Measurements from ENCODE around the gene CBFA2T2.

CBFA2T2 gene

GRCh38 chr20:33656010-33656782 lies 166.3 kb downstream of the CBFA2T2 start:
- no peak for DNase-seq

DNA sequence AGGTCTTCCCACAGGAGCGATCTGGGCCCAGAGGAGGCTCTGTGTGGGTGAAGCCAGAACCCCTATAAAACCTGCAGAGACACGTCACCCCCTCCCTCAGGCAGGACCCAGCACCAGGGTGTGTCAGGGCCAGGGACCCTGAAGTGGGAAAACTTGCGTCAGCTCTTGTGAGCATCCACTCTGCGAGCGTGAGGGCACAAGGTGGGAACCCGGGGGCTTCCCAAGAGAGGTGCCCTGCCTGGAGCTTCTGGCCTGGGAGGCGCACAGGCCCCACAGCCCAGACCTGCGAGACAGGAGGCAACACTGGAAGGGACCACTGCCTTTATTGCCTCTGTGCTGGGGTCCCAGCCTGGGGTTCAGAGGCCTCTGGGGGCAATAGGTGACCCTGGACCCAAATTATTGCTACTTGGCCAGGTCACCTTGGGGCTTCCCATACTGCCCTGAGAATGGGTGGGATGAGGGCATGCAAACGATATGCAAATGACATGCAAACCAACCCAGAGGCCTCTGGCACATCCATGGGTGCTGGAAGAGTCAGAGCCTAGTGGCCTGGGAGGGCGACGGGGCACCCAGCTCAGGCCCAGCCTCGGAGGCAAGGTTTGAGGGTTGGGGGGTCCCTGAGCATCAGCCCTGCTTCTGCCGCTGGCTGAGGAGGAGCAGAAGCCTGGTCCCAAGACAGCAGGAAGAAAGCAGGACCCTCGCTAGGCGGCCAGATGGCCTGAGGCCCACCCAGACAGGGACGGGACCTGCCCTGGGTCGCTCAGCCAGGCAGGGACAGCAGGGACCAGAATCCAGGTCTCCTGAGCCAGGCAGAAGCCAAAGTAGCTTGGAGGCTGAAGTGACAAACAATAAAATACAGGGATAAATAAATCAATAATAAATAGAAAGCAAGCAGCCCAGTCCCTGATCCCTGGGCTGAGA lies 167.1 kb downstream of the CBFA2T2 start:
- DNase-seq = no peak

- DNase-seq = no peak
Observed at GRCh38 chr20:33657704-33658095, 167.8 kb downstream of the CBFA2T2 start.

DNA sequence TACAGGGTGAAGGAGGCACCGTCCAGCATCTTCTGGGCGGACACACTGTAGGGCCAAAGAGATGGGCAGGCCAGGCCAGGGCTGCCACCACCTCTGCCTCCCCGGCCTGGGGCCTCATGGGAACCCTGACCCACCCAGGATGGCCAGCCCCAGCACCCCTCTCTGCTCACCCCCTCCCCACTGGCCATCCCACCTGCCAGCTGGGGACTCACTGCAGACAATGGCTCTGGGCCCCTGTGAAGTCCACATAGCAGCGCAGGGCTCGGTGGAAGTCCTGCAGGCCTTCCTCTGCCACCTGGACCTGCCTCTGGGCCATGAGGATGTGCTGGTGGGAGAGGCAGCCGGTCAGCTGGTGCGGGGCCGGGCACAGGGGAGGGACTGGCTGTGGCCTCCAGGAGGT lies 168.6 kb downstream of the CBFA2T2 start:
- no peak for DNase-seq

DNA sequence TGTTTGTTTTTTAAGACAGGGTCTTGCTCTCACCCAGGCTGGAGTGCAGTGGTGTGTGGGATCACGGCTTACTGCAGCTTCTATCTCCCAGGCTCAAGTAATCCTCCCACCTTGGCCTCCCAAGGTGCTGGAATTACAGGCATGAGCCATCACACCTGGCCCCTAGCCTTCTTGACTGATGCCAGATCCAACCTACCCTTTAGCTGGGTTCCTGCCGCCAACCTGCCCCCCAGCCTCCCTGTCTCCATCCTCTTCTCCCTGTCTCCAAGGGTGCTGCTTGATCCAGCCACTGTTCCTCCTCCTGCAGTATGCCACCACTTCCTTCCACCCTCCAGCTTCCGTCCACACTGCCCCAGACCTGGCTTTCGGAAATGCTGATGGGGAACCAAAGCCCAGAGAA lies 169.0 kb downstream of the CBFA2T2 start:
- no peak for DNase-seq

DNA sequence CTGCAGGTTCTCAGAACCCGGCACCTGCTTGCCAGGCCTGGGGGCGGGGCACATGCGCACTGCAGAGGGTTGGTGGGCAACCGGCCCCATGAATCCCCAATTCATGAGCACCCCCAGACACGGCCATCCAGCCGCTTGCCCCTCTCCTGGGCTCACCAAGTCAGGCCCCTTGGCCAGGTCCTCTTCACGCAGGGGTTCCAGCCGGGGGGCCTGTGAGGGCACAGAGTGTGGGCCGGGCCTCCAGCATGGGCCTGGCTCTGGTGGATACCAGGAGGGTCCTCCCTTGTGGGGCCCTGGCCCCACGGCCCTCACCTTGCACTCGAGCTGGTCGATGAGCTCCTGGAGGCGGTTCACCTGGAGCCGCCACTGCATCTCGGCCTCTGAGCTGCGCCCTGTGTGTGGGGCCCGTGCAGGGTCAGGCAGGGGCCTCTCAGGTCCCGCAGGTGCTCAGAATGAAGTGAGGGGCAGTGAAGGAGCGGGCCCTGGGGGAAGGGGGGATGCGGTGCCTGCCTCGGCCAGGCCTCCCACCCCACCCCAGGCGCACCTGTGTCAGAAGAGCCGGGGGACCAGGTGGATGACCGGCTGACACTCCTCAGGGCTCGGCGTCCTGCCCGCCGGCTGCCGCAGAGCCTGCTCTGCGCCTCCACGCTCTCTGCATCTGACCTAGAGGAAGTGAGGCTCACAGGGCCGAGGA lies 169.6 kb downstream of the CBFA2T2 start:
- no peak for DNase-seq

- DNase-seq = no peak
Observed at GRCh38 chr20:33660035-33660684, 170.3 kb downstream of the CBFA2T2 start.

GRCh38 chr20:33660685-33661058 lies 170.8 kb downstream of the CBFA2T2 start:
- DNase-seq = no peak

GRCh38 chr20:33662172-33662571 lies 172.3 kb downstream of the CBFA2T2 start, which contains the start of gene C20orf144:
Gene C20orf144 (plus strand): TSS chr20:33662327. CDS start chr20:33662346, 19 bp downstream.
- no peak for DNase-seq

DNA sequence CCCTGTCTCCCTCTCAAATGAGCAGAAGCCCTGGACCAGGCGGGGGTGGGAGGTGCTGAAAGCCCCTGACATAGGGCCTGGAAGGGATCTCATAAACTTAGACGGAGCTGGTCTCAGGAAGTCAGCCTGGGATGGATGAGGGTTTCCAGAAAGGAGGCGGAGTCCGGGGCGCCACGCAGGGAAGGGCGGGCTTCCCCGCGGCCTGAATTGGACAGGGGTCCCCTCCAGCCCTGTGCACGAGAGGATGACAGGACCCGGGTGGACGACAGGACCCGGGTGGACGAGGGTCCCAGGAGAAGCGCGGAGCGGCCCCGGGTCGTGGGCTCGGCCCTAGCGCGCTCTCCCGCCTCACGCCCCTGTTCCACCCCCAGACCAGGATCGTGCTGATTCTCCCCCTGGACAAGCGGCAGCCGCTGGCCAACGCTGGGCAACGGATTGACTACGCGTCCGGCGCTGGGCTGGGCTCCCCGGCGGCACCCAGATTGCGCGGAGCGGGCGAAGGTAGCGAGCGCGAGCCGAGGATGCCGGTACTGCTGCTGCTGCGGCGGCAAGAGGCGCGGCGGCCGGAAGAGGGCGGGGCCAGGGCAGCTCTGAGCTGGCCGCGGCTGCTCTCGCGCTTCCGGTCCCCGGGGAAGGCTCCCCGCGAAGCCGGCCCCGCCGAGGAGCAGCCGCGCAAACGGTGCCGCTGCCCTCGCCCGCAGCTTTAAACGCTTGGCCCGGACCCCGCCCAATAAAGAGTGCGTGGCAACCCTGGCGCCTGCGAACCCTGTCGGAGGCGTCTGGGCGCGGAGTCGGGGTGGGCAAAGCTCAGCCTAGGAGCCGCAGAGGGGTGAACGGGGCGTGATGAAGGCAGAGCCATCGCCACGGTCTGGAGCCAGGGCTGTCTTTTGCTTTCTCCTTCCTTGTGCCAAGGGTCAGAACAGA lies 173.5 kb downstream of the CBFA2T2 start:
- DNase-seq = no peak

DNA sequence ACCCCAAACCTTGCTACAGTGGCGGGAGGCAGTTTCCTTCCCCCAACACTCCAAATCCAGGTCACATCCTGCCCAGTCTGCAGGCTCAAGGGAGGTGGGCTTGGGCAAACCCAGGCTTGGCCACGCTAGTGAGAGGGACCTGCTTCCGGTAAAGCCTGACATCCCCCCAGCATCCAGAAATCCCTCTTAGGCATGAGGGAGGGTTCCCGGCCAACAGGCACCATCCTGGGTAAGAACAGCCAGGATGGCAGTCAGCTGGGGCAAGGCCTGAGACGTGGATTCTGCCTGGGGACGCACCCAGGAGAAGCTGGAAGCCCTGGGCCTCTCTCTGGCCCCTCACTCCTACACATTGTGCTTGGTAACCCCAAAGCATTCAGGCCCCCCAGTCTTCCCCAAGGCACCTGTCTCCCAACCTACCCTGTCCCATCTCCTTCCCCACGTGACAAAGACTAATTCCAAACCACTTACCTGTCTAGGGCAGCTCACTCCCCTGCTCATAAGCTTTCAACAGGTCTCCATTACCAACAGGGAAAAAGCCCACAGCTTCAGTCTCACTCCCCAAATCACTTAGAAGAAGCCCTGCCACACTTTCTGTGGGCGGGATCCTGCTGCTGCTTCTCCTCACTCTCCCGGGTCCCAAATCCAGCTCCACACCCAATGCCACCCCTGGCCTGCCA lies 174.3 kb downstream of the CBFA2T2 start:
- DNase-seq = no peak

- no peak for DNase-seq
Observed at GRCh38 chr20:33664762-33665144, 174.9 kb downstream of the CBFA2T2 start.

- no peak for DNase-seq
Observed at GRCh38 chr20:33666293-33667244, 176.7 kb downstream of the CBFA2T2 start, which contains the start of gene ACTL10. Gene ACTL10 (plus strand): TSS chr20:33666943. CDS start chr20:33667498, 555 bp downstream.

GRCh38 chr20:33667245-33667675 lies 177.4 kb downstream of the CBFA2T2 start:
- DNase-seq = no peak

DNA sequence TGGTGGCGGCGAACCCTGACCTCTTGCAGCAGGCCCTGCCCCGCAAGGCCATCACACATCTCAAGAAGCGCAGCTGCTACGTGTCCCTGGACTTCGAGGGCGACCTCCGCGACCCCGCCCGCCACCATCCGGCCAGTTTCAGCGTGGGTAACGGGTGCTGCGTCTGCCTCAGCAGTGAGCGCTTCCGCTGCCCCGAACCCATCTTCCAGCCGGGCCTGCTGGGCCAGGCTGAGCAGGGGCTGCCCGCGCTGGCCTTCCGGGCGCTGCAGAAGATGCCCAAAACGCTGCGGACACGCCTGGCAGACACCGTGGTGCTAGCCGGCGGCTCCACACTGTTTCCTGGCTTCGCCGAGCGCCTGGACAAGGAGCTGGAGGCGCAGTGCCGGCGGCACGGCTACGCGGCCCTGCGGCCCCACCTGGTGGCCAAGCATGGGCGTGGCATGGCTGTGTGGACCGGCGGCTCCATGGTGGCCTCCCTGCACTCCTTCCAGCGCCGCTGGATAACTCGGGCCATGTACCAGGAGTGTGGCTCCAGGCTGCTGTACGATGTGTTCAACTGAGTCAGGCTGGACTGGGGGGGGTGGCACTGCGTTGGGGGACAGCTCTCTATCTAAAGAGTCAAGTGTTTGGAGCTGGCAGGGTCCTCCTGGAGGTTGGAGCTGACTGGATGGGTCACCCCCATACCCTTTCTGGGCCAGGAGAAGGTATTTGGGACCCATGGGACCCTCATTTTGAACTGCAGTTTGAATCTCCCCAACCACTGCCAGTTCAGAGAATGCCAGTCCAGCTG lies 178.0 kb downstream of the CBFA2T2 start:
- no peak for DNase-seq

DNA sequence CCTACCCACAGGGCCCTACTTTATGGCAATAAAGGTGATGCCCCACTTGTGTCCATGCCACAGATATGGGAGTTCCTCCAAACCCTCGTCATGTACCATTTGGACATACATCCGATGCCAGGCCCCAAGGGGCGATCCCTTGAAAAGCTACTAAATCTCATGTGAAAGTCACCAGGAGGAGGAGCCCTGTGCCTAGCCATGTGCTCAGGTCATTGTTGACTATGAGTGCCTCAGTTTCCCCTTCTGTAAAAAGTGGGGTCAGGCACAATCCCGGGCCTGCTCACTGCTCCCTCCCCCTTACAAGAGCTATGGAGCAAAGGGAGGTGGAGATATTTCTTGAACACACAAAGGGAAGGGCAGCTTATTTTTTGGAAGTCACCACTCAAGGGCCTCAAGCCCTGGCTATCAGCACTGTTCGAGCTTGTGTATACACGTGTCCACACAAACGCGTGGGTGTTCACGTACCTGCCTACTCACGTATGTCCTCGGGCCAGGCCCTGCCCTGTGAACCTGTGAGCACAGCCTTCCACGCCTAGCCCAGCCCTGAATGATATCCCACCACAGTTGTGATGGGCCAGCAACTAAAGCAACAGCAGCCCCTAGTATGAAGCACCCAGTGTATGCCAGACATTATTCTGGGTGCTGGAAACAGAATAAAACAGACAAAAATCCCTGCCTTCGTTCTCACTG lies 178.7 kb downstream of the CBFA2T2 start:
- no peak for DNase-seq

DNA sequence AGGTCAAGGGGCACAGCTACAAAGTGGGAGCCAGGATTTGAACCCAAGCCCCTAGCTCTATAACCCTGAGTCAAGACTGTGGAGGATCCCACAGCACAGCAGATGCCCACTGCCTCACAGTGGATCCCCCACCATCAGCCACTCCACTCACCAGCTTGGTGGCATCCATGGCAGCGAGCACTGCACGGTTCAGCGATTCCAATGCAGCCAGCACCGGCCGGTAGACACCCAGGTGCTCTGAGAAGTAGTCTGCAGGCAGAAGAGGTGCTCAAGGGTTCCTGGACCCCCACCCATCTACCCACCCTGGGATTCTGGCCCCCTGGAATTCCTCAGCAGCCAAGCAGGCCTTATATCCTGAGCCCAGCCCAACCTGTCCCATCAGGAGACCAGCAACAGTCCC lies 179.3 kb downstream of the CBFA2T2 start:
- no peak for DNase-seq

All from DMS 273 treated with DMSO at 0.1 percent for 48 hours (cell line).